ENCODE data around the gene RANBP1. TPM values are rescaled to one million over a fixed set of nuclear protein-coding genes. Genes with fewer than 3 reads are reported as not detected.
A peak's percentile ranks its signal among the peaks of the same experiment; 100 is the strongest.

The RANBP1 gene
- total RNA-seq, 1 donor from 2014 or later = 144 TPM

DNA sequence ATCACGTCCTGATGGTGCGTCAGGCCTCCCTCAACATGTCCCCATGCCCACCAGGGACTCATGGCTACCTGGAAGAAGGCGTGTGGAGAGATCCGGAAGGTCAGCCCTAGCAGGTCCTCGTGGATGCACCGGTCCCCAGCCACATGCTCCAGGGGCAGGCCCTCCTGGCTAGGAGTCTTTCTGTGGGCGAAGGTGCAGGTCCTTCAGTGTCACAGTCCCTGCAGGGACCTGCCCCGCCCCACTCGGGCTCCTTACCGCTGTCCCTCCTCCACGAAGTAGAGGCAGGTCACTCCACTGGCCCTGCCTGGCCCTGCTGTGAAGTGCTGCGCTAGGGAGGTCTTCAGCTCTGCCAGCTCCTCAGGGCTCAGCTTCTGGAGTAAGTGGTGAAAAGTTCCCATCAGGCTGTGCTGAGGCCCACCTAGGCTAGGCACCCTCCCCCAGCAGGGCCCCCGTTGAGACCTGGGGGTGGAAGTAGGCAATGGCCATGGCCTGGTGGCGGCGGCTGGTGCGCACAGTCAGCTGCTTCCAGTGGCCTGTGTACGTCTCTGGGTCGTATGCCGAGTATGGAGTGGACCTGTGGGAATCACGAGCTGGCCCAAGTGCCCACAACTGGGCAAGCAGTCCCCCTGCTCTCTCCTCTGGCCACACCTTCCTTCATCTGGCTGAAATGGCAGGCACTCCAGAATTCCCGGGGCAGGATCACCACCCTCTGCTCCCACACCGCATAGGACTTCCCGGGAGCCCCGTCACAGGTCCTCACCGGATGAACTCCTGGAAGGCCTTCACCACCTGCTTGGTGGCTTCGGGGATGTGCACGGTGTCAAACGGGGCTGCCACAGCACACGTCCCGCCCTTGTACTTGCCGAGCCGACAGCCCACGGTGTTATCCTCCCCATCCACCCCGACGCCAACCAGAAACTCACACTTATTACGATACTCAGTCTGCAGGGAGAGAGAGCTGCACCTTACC lies 1.1 kb upstream of the RANBP1 start:
- Mint-ChIP-seq H3K4me3 (ENCODE audit: unreplicated experiment) (peak overlapping the region; percentile 73), H3K4me1 (ENCODE audit: low read depth, unreplicated experiment) (peaks cover 4% of the 10 kb centered on the region), H3K36me3 (ENCODE audit: unreplicated experiment) (no peaks in the 10 kb centered on the region), H3K9me3 (ENCODE audit: unreplicated experiment) (peaks cover 5% of the 10 kb centered on the region), H3K27me3 (ENCODE audit: unreplicated experiment) (peaks cover 21% of the 10 kb centered on the region), H3K27ac (ENCODE audit: unreplicated experiment) (peak overlapping the region; percentile 70)
- peak; percentile 11 for DNase-seq
- TF ChIP-seq, protein P1, sequence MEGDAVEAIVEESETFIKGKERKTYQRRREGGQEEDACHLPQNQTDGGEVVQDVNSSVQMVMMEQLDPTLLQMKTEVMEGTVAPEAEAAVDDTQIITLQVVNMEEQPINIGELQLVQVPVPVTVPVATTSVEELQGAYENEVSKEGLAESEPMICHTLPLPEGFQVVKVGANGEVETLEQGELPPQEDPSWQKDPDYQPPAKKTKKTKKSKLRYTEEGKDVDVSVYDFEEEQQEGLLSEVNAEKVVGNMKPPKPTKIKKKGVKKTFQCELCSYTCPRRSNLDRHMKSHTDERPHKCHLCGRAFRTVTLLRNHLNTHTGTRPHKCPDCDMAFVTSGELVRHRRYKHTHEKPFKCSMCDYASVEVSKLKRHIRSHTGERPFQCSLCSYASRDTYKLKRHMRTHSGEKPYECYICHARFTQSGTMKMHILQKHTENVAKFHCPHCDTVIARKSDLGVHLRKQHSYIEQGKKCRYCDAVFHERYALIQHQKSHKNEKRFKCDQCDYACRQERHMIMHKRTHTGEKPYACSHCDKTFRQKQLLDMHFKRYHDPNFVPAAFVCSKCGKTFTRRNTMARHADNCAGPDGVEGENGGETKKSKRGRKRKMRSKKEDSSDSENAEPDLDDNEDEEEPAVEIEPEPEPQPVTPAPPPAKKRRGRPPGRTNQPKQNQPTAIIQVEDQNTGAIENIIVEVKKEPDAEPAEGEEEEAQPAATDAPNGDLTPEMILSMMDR (IDR thresholded peaks at IDR 0.05; ENCODE audit: partially characterized antibody, unreplicated experiment) = no peak

GRCh38 chr22:20116376-20116950 lies 559 bp downstream of the RANBP1 start:
- peaks cover 4% of the 10 kb centered on the region for H3K4me1 Mint-ChIP-seq (ENCODE audit: low read depth, unreplicated experiment)
- peaks cover 12% of the 10 kb centered on the region for H3K27me3 Mint-ChIP-seq (ENCODE audit: unreplicated experiment)
- TF ChIP-seq, protein P1 (IDR thresholded peaks at IDR 0.05; ENCODE audit: partially characterized antibody, unreplicated experiment) = no peak
- peaks cover 5% of the 10 kb centered on the region for H3K9me3 Mint-ChIP-seq (ENCODE audit: unreplicated experiment)
- H3K4me3 Mint-ChIP-seq (ENCODE audit: unreplicated experiment) = peak overlapping the region; percentile 86
- DNase-seq = no peak
- H3K27ac Mint-ChIP-seq (ENCODE audit: unreplicated experiment) = peak overlapping the region; percentile 89
- no peaks in the 10 kb centered on the region for H3K36me3 Mint-ChIP-seq (ENCODE audit: unreplicated experiment)

- Mint-ChIP-seq H3K36me3 (ENCODE audit: unreplicated experiment) (no peaks in the 10 kb centered on the region), H3K4me3 (ENCODE audit: unreplicated experiment) (peak within 1 kb of the TSS; percentile 91), H3K27me3 (ENCODE audit: unreplicated experiment) (peaks cover 12% of the 10 kb centered on the region), H3K9me3 (ENCODE audit: unreplicated experiment) (peaks cover 5% of the 10 kb centered on the region), H3K4me1 (ENCODE audit: low read depth, unreplicated experiment) (peaks cover 4% of the 10 kb centered on the region), H3K27ac (ENCODE audit: unreplicated experiment) (peak within 1 kb of the TSS; percentile 89)
- peak; percentile 98 for DNase-seq
- TF ChIP-seq, protein P1 (IDR thresholded peaks at IDR 0.05; ENCODE audit: partially characterized antibody, unreplicated experiment) = no peak
Observed at GRCh38 chr22:20116951-20117632, 1.2 kb downstream of the RANBP1 start, which contains the start of gene TRMT2A. Gene TRMT2A (minus strand): TSS chr22:20117226. CDS start chr22:20116906, 320 bp downstream.

DNA sequence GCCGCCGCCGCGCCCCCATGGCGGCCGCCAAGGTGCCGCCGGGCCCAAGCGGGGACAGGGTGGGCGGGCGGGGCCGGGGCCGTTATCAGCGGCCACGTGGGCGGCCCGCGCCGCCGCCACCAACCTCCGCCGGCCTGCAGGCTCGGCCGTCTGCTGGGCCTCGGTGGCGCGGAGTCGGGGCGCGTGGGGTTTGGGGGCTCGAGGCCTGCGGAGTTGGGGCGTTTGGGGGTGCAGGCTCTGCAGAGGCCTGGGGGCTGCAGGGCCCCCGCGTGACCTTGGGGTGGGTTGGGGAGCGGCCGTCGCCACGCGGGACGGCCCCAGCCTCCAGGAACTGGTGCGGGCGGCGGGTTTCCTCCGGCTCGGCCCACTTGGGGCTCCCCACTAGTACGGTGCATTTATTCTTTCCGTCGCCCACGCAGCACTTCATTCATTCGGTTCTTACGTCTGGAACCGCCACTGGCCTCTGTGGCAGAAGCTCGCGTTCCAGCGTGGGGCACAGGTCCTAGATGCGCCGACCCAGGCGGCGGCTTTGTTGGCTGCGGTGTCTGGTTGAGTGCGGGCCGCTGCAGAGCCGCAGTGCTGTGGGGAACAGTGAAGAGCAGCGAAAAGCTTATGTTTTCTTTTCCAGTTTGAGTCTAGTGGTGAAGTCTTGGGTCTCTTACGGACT lies 1.9 kb downstream of the RANBP1 start:
- H3K9me3 Mint-ChIP-seq (ENCODE audit: unreplicated experiment) = peaks cover 5% of the 10 kb centered on the region
- H3K36me3 Mint-ChIP-seq (ENCODE audit: unreplicated experiment) = no peaks in the 10 kb centered on the region
- H3K27me3 Mint-ChIP-seq (ENCODE audit: unreplicated experiment) = peaks cover 12% of the 10 kb centered on the region
- TF ChIP-seq, protein P1 (IDR thresholded peaks at IDR 0.05; ENCODE audit: partially characterized antibody, unreplicated experiment) = no peak
- DNase-seq = peak; percentile 34
- H3K4me3 Mint-ChIP-seq (ENCODE audit: unreplicated experiment) = peak overlapping the region; percentile 91
- peak overlapping the region; percentile 81 for H3K27ac Mint-ChIP-seq (ENCODE audit: unreplicated experiment)
- peaks cover 4% of the 10 kb centered on the region for H3K4me1 Mint-ChIP-seq (ENCODE audit: low read depth, unreplicated experiment)

Measured in glutamatergic neuron (in vitro differentiated cells).